Glomerular visceral epithelial cell (primary cell): ENCODE results near the gene RETSAT.

Experiments used
- DNase-seq: peaks from one replicate; pipeline ENCODE4 v3.0.0-alpha.2; 2016; ENCODE audit errors: extremely low spot score

Gene RETSAT

DNA sequence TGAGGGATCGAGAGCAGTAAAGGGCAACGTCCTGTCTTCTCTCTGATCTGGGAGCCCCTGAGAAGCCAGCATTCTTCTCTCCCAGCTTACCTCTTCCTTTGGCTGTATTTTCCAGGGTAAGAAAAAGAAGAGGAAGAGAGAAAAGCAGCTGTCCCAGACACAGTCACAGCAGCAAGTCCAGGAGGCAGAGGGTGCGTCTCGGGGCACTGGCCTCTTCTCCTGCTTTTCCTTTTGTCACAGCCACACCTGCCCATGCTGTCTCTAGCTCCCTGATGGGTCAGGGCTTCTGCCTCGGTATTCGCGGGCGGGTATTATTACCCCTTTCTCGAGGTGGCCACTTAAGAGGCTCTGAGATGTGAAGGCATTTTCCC is 46.8 kb downstream of the RETSAT start:
- DNase-seq, result no peak

DNA sequence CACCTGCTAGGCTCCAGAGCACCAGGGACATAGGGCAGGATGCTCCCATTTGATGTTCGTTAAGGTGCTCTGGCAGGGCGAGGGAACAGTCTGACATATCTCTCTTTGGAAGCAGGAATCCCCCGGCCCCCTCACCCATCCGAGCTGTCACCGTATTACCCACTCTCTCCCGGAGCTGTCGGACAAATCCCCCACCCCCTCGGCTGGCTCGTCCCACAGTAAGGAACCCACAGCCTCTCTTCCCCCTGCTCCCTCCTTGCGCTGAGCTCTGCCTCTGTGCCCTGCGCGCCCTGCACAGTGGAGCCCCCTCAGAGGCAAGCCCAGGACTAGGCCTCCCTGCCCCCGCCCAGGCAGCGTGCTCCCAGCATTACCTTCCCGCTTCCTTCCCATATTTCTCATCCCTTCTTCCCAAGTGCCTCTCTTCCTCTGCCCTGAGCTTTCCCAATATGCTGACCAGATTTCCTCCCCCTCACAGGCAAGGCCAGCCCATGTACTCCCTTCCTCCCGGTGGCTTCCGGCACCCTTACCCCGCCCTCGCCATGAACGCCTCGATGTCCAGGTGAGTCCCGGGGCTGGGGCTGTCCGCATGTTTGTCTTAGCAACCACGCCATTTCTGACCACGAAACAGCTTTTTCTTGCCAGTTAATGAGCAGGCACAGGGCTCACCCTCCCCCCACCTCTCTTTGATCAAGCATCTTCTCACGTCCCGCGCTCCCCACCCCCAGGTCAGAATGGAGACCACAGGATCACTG is 50.4 kb downstream of the RETSAT start:
- no peak for DNase-seq

DNA sequence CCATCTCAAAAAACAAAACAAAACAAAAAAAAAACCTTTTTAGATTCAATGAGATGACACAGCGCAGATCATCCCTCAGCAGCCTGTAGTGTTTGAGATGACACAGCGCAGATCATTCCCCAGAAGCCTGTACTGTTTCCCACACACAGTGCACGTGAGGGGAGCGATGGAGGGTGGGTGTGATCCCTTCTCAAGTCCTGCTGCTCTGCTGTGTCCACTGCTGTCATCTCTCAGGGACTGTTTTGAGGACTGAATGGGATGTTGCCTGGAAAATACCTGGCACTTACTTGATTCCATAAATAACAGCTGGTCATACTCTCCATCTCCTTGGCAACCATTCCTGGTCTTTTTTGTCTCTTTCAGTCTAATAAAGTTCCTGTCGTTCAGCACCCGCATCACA is 52.2 kb downstream of the RETSAT start:
- no peak for DNase-seq
